Adrenal gland (tissue), 12 donors: ENCODE results near the gene FHIT. TPM values are rescaled to one million over a fixed set of nuclear protein-coding genes. Genes with fewer than 3 reads are reported as not detected.

Experiments
- DNase-seq, 7 donors: peaks; one replicate each; pipeline ENCODE4 v3.0.0-alpha.2; 2019 to 2020
- H3K27ac ChIP-seq, 5 donors: fragments of 200-600 bp; sonication (generic) in 4 of 5; 1 replicate in 3 of 5; 2 replicates in 2 of 5; pipeline versions ENCODE4 v1.5.1 to v1.8.0; 2016 to 2020; ENCODE audit warnings: mild to moderate bottlenecking in 1 of 5
- H3K27me3 ChIP-seq: fragments of 200-600 bp; 2 replicates; pipeline ENCODE4 v1.8.0; 2021
- H3K36me3 ChIP-seq, 2 donors: fragments of 200-600 bp; replicated peaks in 1 of 2; 1 replicate in 1 of 2; 2 replicates in 1 of 2; pipeline versions ENCODE4 v1.5.1 to v1.8.0; 2018 to 2022
- H3K4me1 ChIP-seq, 2 donors: fragments of 200-600 bp; replicated peaks in 1 of 2; 1 replicate in 1 of 2; 2 replicates in 1 of 2; pipeline versions ENCODE4 v1.5.1 to v1.8.0; 2018 to 2021
- H3K4me3 ChIP-seq, 4 donors: fragments of 200-600 bp; sonication (generic) in 3 of 4; one replicate each; pipeline ENCODE4 v1.5.1; 2016 to 2018
- H3K9me3 ChIP-seq, 3 donors: fragments of 200-600 bp; sonication (generic) in 1 of 3; replicated peaks in 1 of 3; 1 replicate in 2 of 3; 2 replicates in 1 of 3; pipeline versions ENCODE4 v1.5.1 to v1.8.0; 2016 to 2021
- POLR2A ChIP-seq, 2 donors: fragments of 450-650 bp; IDR thresholded peaks; one replicate each; pipeline ENCODE4 v1.6.1; 2017; ENCODE audit warnings: antibody characterized with exemption in 2 of 2, mild to moderate bottlenecking in 2 of 2, moderate library complexity in 1 of 2
- WGBS, 4 donors: extraction: QIAGEN DNeasy Blood & Tissue Kit in 2 of 4; methylation state at CpG; one replicate each; pipeline versions ENCODE4 v1.1.5 to v1.1.7; 2013 to 2017; 5-methylcytosine and 5-hydroxymethylcytosine counted together
- intact Hi-C, 2 donors: fragments of 100-400 bp; cut with DNase I; formaldehyde crosslinking; loops; one replicate each; pipeline versions ENCODE4 v1.14.1 to v1.15.0; 2022 to 2023
- polyA plus RNA-seq, 3 donors: library from polyadenylated mRNA; stranded (reverse); fragments of 200-250 nt in 2 of 3; fragments of 350-450 nt in 1 of 3; fragmentation: Illumina TruSeq in 1 of 3; extraction: RNeasy Lipid Tissue Mini Kit (QIAGEN cat#74804) in 1 of 3; gene quantifications; one replicate each; pipeline ENCODE4 v1.2.3, GENCODE V29; 2013 to 2014
- total RNA-seq, 9 donors: library from RNA; depleted of rRNA in 4 of 9; stranded (reverse); fragments of >200 nt in 4 of 9; fragments of 120-200 nt in 1 of 9; fragmentation: NEBNext Ultra II Directional in 1 of 9; extraction: Animal tissue kit (Norgen Biotek cat#: 25700) in 1 of 9; gene quantifications; one replicate each; pipeline versions ENCODE4 v1.1.0 to v1.2.4, GENCODE V29; 2013 to 2023
- TF ChIP-seq, protein P1 (sequence below), 6 experiments: fragments of 450-650 bp in 4 of 6; fragments of 200-600 bp in 2 of 6; sonication (generic) in 1 of 6; IDR thresholded peaks; 1 replicate in 5 of 6; 2 replicates in 1 of 6; pipeline versions ENCODE4 v1.5.1 to v1.8.0; 2016 to 2021; ENCODE audit warnings: antibody characterized with exemption in 6 of 6, mild to moderate bottlenecking in 2 of 6, moderate library complexity in 1 of 6
- donor health status: healthy with polysubstance abuse.
- donor health status: Bipolar disorder and iron deficiency.
- donor health status: DM: yes; HTN: yes; CAD: no.
- donor health status: DM: no; HTN: no; CAD: no.
- donor health status: DM: no; HTN: no; CAD: no.
- donor health status: DM: yes; HTN: yes; CAD: no.

Gene FHIT
- total and polyA plus RNA-seq, 12 donors, result 14.1 to 43.9 (median 28.8) TPM

DNA sequence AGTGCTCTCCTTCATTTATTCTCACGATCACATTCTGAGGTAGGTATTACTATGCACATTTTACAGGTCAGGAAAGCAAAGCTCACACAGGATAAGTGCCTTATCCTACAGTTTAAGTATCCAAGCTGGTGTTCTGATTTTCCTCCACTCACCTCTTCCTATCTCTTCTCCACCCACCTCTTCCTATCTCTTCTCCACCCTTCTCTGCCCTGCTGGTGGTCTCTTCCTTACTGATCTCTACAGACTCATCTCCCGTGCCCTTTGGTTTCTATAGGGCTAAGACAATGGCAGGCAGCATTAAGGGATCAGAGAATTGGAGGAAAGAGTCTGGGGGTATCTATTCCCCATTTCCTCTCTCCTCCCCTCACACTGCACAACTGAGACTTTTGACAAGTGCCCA lies 319.1 kb downstream of the FHIT start:
- WGBS, 4 donors, result 81 to 90% (median 85%) methylated on average over 2 of the region's 2 CpGs
- Histone ChIP-seq H3K4me1 (no peaks in the 10 kb centered on the region), H3K9me3 (no peaks in the 10 kb centered on the region), H3K36me3 (no peaks in the 10 kb centered on the region), H3K27ac (no peak overlapping the region), H3K27me3 (no peaks in the 10 kb centered on the region), H3K4me3 (no peak overlapping the region)
- TF ChIP-seq, protein P1, sequence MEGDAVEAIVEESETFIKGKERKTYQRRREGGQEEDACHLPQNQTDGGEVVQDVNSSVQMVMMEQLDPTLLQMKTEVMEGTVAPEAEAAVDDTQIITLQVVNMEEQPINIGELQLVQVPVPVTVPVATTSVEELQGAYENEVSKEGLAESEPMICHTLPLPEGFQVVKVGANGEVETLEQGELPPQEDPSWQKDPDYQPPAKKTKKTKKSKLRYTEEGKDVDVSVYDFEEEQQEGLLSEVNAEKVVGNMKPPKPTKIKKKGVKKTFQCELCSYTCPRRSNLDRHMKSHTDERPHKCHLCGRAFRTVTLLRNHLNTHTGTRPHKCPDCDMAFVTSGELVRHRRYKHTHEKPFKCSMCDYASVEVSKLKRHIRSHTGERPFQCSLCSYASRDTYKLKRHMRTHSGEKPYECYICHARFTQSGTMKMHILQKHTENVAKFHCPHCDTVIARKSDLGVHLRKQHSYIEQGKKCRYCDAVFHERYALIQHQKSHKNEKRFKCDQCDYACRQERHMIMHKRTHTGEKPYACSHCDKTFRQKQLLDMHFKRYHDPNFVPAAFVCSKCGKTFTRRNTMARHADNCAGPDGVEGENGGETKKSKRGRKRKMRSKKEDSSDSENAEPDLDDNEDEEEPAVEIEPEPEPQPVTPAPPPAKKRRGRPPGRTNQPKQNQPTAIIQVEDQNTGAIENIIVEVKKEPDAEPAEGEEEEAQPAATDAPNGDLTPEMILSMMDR (IDR thresholded peaks at IDR 0.05), result no peak
- TF ChIP-seq POLR2A (IDR thresholded peaks at IDR 0.05), result no peak
- intact Hi-C loops, result no loop called here
- no peak for DNase-seq

DNA sequence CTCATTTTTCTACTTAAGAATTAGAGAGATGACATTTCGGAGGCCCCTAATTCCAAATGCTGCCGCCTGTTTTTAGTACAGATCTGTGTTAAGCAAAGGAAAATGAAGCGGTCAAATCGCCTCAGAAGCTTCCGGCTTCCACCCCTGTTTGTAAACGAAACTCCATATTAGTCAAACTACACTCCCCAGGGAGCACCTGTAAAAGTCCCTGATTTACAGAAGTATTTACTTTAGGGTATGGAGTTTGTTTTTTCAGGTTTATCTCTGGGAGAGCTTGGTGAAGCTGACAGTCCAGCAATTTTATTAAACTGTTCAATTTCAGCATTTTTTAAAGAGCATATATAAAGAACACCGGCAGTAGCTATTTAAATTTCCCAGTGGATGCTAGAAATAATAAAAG lies 319.8 kb downstream of the FHIT start:
- H3K4me3 ChIP-seq, result no peak overlapping the region
- H3K27me3 ChIP-seq, result no peaks in the 10 kb centered on the region
- DNase-seq, result no peak
- H3K4me1 ChIP-seq, result no peaks in the 10 kb centered on the region
- no peaks in the 10 kb centered on the region for H3K9me3 ChIP-seq
- no peaks in the 10 kb centered on the region for H3K36me3 ChIP-seq
- WGBS, 4 donors, result 81 to 87% (median 82%) methylated on average over 7 of the region's 7 CpGs
- intact Hi-C loops, result no loop called here
- no peak overlapping the region for H3K27ac ChIP-seq
- no peak for TF ChIP-seq POLR2A (IDR thresholded peaks at IDR 0.05)
- TF ChIP-seq, protein P1 (IDR thresholded peaks at IDR 0.05), result no peak

DNA sequence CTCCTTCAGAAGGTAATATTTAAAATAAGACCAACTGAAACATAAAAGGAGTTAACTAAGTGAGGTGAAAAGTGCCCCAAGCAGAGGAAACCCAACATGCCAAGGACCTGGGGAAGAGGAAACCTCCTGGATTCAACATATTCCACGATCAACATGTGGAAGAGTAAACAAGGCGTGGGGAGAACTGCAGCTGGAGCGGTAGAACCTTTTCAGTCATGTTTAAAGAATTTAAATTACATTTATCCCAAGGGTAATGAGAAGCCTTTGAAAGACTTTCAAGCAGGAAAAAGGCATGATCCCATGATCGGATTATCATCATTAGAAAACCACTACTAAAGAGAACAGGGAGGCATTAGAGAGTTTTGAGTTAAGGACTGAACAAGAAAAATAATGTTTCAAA lies 330.7 kb downstream of the FHIT start:
- no peaks in the 10 kb centered on the region for H3K36me3 ChIP-seq
- H3K27me3 ChIP-seq, result no peaks in the 10 kb centered on the region
- H3K9me3 ChIP-seq, result no peaks in the 10 kb centered on the region
- no peak for DNase-seq
- no peak for TF ChIP-seq POLR2A (IDR thresholded peaks at IDR 0.05)
- TF ChIP-seq, protein P1 (IDR thresholded peaks at IDR 0.05), result no peak
- intact Hi-C loops, result no loop called here
- 86 to 94% (median 93%) methylated on average over 4 of the region's 4 CpGs for WGBS, 4 donors
- H3K4me1 ChIP-seq, result no peaks in the 10 kb centered on the region
- no peak overlapping the region for H3K27ac ChIP-seq
- H3K4me3 ChIP-seq, result no peak overlapping the region

DNA sequence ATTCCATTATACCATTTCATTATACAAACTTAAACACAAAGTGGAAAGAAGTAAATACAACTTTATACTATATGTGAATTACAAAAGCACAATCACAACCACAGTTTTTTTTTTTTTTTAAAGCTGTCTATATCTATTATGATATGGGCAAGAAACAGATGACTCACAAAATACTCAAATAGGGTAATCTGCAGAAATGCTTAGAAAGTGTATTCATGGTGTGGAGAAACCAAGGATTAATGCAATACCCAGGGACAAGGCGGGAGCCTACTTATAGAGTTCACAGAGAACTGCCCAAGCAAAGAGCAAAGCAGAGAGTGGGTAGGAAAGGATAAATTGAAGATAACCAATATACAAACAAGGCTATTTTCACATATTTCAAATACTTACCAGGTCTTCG lies 332.0 kb downstream of the FHIT start:
- DNase-seq, result no peak
- H3K36me3 ChIP-seq, result no peaks in the 10 kb centered on the region
- H3K4me1 ChIP-seq, result no peaks in the 10 kb centered on the region
- intact Hi-C loops, result no loop called here
- H3K4me3 ChIP-seq, result no peak overlapping the region
- H3K27ac ChIP-seq, result no peak overlapping the region
- WGBS, 4 donors, result 88 to 100% (median 96%) methylated on average over 2 of the region's 2 CpGs
- no peaks in the 10 kb centered on the region for H3K27me3 ChIP-seq
- TF ChIP-seq, protein P1 (IDR thresholded peaks at IDR 0.05), result no peak
- no peaks in the 10 kb centered on the region for H3K9me3 ChIP-seq
